H9 (cell line): ENCODE measurements around the gene BCKDHB. TPM values are rescaled to one million over a fixed set of nuclear protein-coding genes. Genes with fewer than 3 reads are reported as not detected.
A peak's percentile ranks its signal among the peaks of the same experiment; 100 is the strongest.

Experiments
- DNase-seq: peaks from one replicate; pipeline ENCODE4 v3.0.0-alpha.2; 2017
- H2AFZ ChIP-seq: one replicate; pipeline ENCODE4 v1.6.1; 2013; ENCODE audit warnings: mild to moderate bottlenecking, low read length, control low read depth, moderate library complexity
- H2AK5ac ChIP-seq: 2 replicates; pipeline ENCODE4 v1.6.1; 2013; ENCODE audit warnings: low read length, control low read depth, mixed read lengths; ENCODE audit not compliant: insufficient read length
- H2BK120ac ChIP-seq: one replicate; pipeline ENCODE4 v1.6.1; 2013; ENCODE audit warnings: low read depth, mild to moderate bottlenecking, low read length, control low read depth, inconsistent platforms; ENCODE audit not compliant: poor library complexity, severe bottlenecking
- H2BK12ac ChIP-seq: 2 replicates; pipeline ENCODE4 v1.6.1; 2013; ENCODE audit warnings: low read length, control low read depth, mixed read lengths, low read depth; ENCODE audit not compliant: insufficient read length
- H2BK15ac ChIP-seq: 2 replicates; pipeline ENCODE4 v1.6.1; 2013; ENCODE audit warnings: low read depth, low read length, control low read depth
- H2BK20ac ChIP-seq: one replicate; pipeline ENCODE4 v1.6.1; 2013; ENCODE audit warnings: low read depth, mild to moderate bottlenecking, low read length, control low read depth, inconsistent platforms; ENCODE audit not compliant: poor library complexity, severe bottlenecking
- H2BK5ac ChIP-seq: 2 replicates; pipeline ENCODE4 v1.6.1; 2013; ENCODE audit warnings: low read length, control low read depth, mixed read lengths; ENCODE audit not compliant: insufficient read length
- H3K14ac ChIP-seq: 2 replicates; pipeline ENCODE4 v1.6.1; 2013; ENCODE audit warnings: low read length, control low read depth; ENCODE audit not compliant: insufficient read depth
- H3K18ac ChIP-seq: 2 replicates; pipeline ENCODE4 v1.6.1; 2013; ENCODE audit warnings: low read depth, mild to moderate bottlenecking, mixed read lengths, low read length, control low read depth; ENCODE audit not compliant: insufficient read length
- H3K23ac ChIP-seq: 2 replicates; pipeline ENCODE4 v1.6.1; 2013; ENCODE audit warnings: low read length, control low read depth, mixed read lengths, low read depth; ENCODE audit not compliant: insufficient read length
- H3K23me2 ChIP-seq: 2 replicates; pipeline ENCODE4 v1.6.1; 2013; ENCODE audit warnings: low read depth, mild to moderate bottlenecking, mixed read lengths, low read length, control low read depth; ENCODE audit not compliant: insufficient read length, poor library complexity, severe bottlenecking
- H3K27ac ChIP-seq: 2 replicates; pipeline ENCODE4 v1.5.1; 2013; ENCODE audit warnings: low read length, control low read depth, mixed read lengths, low read depth; ENCODE audit not compliant: insufficient read length
- H3K27me3 ChIP-seq: 2 replicates; pipeline ENCODE4 v1.6.1; 2013; ENCODE audit warnings: low read length, control low read depth, inconsistent platforms; ENCODE audit not compliant: insufficient read depth
- H3K4ac ChIP-seq: 2 replicates; pipeline ENCODE4 v1.6.1; 2013; ENCODE audit warnings: low read depth, mild to moderate bottlenecking, control low read depth, inconsistent platforms, low read length, moderate library complexity
- H3K4me1 ChIP-seq: 2 replicates; pipeline ENCODE4 v1.6.1; 2013; ENCODE audit warnings: low read length, control low read depth, inconsistent platforms; ENCODE audit not compliant: insufficient read depth
- H3K4me2 ChIP-seq: 2 replicates; pipeline ENCODE4 v1.6.1; 2013; ENCODE audit warnings: low read length, control low read depth, mixed read lengths; ENCODE audit not compliant: insufficient read length, insufficient read depth
- H3K56ac ChIP-seq: 2 replicates; pipeline ENCODE4 v1.6.1; 2013; ENCODE audit warnings: low read depth, mild to moderate bottlenecking, mixed read lengths, low read length, control low read depth; ENCODE audit not compliant: insufficient read length
- H3K79me1 ChIP-seq: 2 replicates; pipeline ENCODE4 v1.6.1; 2013; ENCODE audit warnings: low read depth, mild to moderate bottlenecking, moderate library complexity, low read length, control low read depth, inconsistent platforms; ENCODE audit not compliant: insufficient read depth, poor library complexity, severe bottlenecking
- H3K79me2 ChIP-seq: 2 replicates; pipeline ENCODE4 v1.6.1; 2013; ENCODE audit warnings: low read length, control low read depth, inconsistent platforms; ENCODE audit not compliant: insufficient read depth
- H3K9ac ChIP-seq: 2 replicates; pipeline ENCODE4 v1.6.1; 2013; ENCODE audit warnings: low read length, control low read depth, mixed read lengths; ENCODE audit not compliant: insufficient read length; ENCODE audit errors: extremely low read depth
- H3K9me3 ChIP-seq: one replicate; pipeline ENCODE4 v1.6.1; 2013; ENCODE audit warnings: low read depth, low read length, inconsistent platforms; ENCODE audit not compliant: control insufficient read depth
- H3T11ph ChIP-seq: one replicate; pipeline ENCODE4 v1.6.1; 2013; ENCODE audit warnings: mild to moderate bottlenecking, low read length, control low read depth, inconsistent platforms
- H4K20me1 ChIP-seq: one replicate; pipeline ENCODE4 v1.6.1; 2013; ENCODE audit not compliant: control insufficient read depth, insufficient read length, insufficient read depth
- H4K5ac ChIP-seq: 2 replicates; pipeline ENCODE4 v1.6.1; 2013; ENCODE audit warnings: low read depth, mild to moderate bottlenecking, mixed read lengths, low read length, control low read depth; ENCODE audit not compliant: insufficient read length
- H4K8ac ChIP-seq: replicated peaks from 2 replicates; pipeline ENCODE4 v1.6.1; 2013; ENCODE audit warnings: low read length, control low read depth, mixed read lengths, low read depth; ENCODE audit not compliant: insufficient read length
- H4K91ac ChIP-seq: 2 replicates; pipeline ENCODE4 v1.6.1; 2013; ENCODE audit warnings: low read depth, mild to moderate bottlenecking, moderate library complexity, mixed read lengths, low read length, control low read depth; ENCODE audit not compliant: insufficient read length
- H3K27ac Mint-ChIP-seq, 3 experiments: 2 replicates in 2 of 3; 3 replicates in 1 of 3; pipeline ENCODE4 v1.8.0; 2020 to 2021; ENCODE audit warnings: mixed read lengths in 3 of 3, mild to moderate bottlenecking in 1 of 3, moderate library complexity in 1 of 3
- H3K27me3 Mint-ChIP-seq: 2 replicates; pipeline ENCODE4 v1.8.0; 2021; ENCODE audit warnings: low read depth, mild to moderate bottlenecking, moderate library complexity, mixed read lengths
- H3K36me3 Mint-ChIP-seq, 3 experiments: 2 replicates in 2 of 3; 3 replicates in 1 of 3; pipeline ENCODE4 v1.8.0; 2020 to 2021; ENCODE audit warnings: low read depth in 3 of 3, mixed read lengths in 3 of 3; ENCODE audit not compliant: insufficient read depth in 1 of 3
- H3K4me1 Mint-ChIP-seq, 2 experiments: 2 replicates each; pipeline ENCODE4 v1.8.0; 2020; ENCODE audit warnings: mixed read lengths in 2 of 2
- H3K4me3 Mint-ChIP-seq, 2 experiments: 2 replicates in 1 of 2; 3 replicates in 1 of 2; pipeline ENCODE4 v1.8.0; 2020 to 2021; ENCODE audit warnings: mild to moderate bottlenecking in 2 of 2, mixed read lengths in 2 of 2, moderate library complexity in 1 of 2
- H3K9me3 Mint-ChIP-seq, 2 experiments: 2 replicates in 1 of 2; 3 replicates in 1 of 2; pipeline ENCODE4 v1.8.0; 2020; ENCODE audit warnings: mild to moderate bottlenecking in 2 of 2, mixed read lengths in 2 of 2, moderate library complexity in 1 of 2
- WGBS: extraction: QIAGEN DNeasy Blood & Tissue Kit; methylation state at CpG from one replicate; pipeline ENCODE4 v1.1.7; 2013; ENCODE audit warnings: missing lambda C conversion rate, low lambda C conversion rate, mixed read lengths; ENCODE audit not compliant: insufficient read length; ENCODE audit errors: extremely low coverage; 5-methylcytosine and 5-hydroxymethylcytosine counted together
- total RNA-seq: library from RNA; stranded (reverse); gene quantifications from 2 replicates; pipeline ENCODE4 v1.2.1, GENCODE V29; 2021
- TF ChIP-seq, protein P1 (sequence below): fragments of 200-600 bp; sonication (generic); conservative IDR thresholded peaks from 3 replicates; pipeline ENCODE4 v1.8.0; 2021; ENCODE audit warnings: antibody characterized with exemption, mild to moderate bottlenecking

The BCKDHB gene
- total RNA-seq, 1 experiment from 2014 or later: 26.6 TPM

DNA sequence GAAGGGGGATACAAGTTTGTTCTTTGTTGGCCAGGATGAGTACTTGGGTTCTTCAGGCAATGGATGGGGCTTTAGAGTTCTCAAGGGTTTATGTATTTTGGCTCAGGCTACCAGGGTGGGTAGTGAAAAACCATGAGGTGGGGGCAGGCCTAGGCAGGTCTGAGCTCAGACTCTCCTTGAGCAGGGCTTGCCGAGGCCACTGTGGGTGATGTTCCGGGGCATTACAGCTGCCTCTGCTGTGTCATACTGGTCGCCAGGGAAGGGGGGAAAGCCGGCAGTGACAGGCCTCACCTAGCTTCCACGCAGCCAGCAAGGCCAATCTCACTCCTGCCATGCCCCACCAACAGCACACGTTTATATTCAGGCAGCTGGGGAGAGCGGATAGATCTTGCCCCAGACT lies 79.6 kb downstream of the BCKDHB start:
- Histone ChIP-seq H2BK20ac (no peak overlapping the region), H3K9me3 (no peaks in the 10 kb centered on the region), H3K27ac (no peak overlapping the region), H2BK15ac (no peak overlapping the region), H3K4me1 (no peaks in the 10 kb centered on the region), H3K18ac (no peak overlapping the region), H3K9ac (no peak overlapping the region), H3K4ac (no peak overlapping the region), H4K91ac (no peak overlapping the region), H4K20me1 (no peaks in the 10 kb centered on the region), H3K79me1 (no peaks in the 10 kb centered on the region), H2AK5ac (no peak overlapping the region), H3T11ph (no peak overlapping the region), H2BK120ac (no peak overlapping the region), H3K56ac (no peak overlapping the region), H4K5ac (no peak overlapping the region), H3K27me3 (no peaks in the 10 kb centered on the region), H2AFZ (no peak overlapping the region), H2BK5ac (no peak overlapping the region), H3K4me2 (no peak overlapping the region), H4K8ac (no peak overlapping the region), H3K14ac (0 out of 2 replicates have a peak overlapping the region, but pooled peaks have one; percentile 29), H3K23me2 (no peaks in the 10 kb centered on the region), H3K79me2 (no peaks in the 10 kb centered on the region), H2BK12ac (no peak overlapping the region), H3K23ac (no peak overlapping the region)
- no peaks in the 10 kb centered on the region for H3K27me3 Mint-ChIP-seq
- TF ChIP-seq, protein P1, sequence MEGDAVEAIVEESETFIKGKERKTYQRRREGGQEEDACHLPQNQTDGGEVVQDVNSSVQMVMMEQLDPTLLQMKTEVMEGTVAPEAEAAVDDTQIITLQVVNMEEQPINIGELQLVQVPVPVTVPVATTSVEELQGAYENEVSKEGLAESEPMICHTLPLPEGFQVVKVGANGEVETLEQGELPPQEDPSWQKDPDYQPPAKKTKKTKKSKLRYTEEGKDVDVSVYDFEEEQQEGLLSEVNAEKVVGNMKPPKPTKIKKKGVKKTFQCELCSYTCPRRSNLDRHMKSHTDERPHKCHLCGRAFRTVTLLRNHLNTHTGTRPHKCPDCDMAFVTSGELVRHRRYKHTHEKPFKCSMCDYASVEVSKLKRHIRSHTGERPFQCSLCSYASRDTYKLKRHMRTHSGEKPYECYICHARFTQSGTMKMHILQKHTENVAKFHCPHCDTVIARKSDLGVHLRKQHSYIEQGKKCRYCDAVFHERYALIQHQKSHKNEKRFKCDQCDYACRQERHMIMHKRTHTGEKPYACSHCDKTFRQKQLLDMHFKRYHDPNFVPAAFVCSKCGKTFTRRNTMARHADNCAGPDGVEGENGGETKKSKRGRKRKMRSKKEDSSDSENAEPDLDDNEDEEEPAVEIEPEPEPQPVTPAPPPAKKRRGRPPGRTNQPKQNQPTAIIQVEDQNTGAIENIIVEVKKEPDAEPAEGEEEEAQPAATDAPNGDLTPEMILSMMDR: no peak
- H3K36me3 Mint-ChIP-seq: peaks cover 0 to 8% (median 5%) of the 10 kb centered on the region in 3 experiments; a peak in 4 of 7 replicates
- no peak for DNase-seq
- H3K27ac Mint-ChIP-seq: peak overlapping the region in 1 of 3 experiments; percentile 24; a peak in 1 of 7 replicates
- no CpG with 5 or more reads among the region's 7 CpGs for WGBS
- no peak overlapping the region for H3K4me3 Mint-ChIP-seq
- H3K4me1 Mint-ChIP-seq: peaks cover 18 to 21% of the 10 kb centered on the region in 2 experiments
- H3K9me3 Mint-ChIP-seq: peaks cover 0 to 2% of the 10 kb centered on the region in 2 experiments; a peak in 1 of 5 replicates
